SK-N-DZ (cell line): ENCODE results near the gene OR13C2. TPM values are rescaled to one million over a fixed set of nuclear protein-coding genes. Genes with fewer than 3 reads are reported as not detected.
"Not testable (repeated sequence)": the region's sequence is repeated elsewhere in the genome, so short reads cannot be mapped to it uniquely, and the experiment has no call there.

Experiments
- DNase-seq: peaks from one replicate; pipeline ENCODE4 v3.0.0-alpha.2; 2015; ENCODE audit warnings: low spot score
- polyA plus RNA-seq, 2 experiments: library from polyadenylated mRNA; depleted of rRNA; stranded (reverse); fragments of >200 nt; gene quantifications; 2 replicates each; pipeline ENCODE4 v1.2.3, GENCODE V29; 2014

OR13C2 gene, protein sequence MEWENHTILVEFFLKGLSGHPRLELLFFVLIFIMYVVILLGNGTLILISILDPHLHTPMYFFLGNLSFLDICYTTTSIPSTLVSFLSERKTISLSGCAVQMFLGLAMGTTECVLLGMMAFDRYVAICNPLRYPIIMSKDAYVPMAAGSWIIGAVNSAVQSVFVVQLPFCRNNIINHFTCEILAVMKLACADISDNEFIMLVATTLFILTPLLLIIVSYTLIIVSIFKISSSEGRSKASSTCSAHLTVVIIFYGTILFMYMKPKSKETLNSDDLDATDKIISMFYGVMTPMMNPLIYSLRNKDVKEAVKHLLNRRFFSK
- not detected in 2 replicates for polyA plus RNA-seq (2014; cell fraction: cytosol; rRNA removed)
- polyA plus RNA-seq (2014; cell fraction: nucleus; rRNA removed), result not detected in 2 replicates

DNA sequence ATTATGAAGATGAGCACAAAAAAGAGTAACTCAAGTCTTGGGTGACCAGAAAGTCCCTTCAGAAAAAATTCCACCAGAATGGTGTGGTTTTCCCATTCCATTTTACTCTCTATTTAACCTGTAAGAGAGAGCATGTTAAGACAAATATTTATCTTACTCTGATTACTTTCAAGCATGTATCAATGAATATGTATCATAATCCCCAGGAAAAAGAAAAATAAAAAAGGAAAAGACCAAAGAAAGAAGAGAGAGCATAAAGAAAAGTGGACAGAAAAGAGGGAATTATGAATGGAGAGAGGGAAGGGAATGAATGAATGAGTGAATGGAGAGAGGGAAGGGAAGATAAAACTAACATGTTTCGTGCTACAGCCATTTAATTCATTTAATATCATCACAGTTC, at the start of gene OR13C2:
TSS of gene OR13C2 (minus strand) at position 101 of the 400 bp plus-strand sequence. CDS start at position 101, 0 bp downstream.
- DNase-seq, result not testable (repeated sequence)

DNA sequence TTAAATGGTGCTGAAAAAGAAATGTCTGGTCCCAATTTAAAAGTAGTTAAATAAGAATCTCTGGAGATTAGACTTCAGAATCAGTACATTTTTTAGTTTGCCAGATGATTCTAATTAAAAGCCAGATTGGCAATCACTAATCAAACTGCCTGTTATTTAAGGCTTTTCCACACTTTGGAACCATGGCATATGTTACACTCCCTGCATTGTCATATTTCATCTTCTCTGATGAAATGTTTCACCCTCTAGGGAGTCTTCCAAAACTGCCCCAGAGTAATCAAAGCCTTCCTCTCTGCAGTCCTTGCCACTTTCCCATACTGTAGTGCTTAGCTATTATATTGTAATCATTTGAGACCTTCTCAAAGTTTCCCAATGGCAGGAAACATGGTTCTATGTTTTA, 30.0 kb upstream of the OR13C2 start:
- DNase-seq, result no peak

DNA sequence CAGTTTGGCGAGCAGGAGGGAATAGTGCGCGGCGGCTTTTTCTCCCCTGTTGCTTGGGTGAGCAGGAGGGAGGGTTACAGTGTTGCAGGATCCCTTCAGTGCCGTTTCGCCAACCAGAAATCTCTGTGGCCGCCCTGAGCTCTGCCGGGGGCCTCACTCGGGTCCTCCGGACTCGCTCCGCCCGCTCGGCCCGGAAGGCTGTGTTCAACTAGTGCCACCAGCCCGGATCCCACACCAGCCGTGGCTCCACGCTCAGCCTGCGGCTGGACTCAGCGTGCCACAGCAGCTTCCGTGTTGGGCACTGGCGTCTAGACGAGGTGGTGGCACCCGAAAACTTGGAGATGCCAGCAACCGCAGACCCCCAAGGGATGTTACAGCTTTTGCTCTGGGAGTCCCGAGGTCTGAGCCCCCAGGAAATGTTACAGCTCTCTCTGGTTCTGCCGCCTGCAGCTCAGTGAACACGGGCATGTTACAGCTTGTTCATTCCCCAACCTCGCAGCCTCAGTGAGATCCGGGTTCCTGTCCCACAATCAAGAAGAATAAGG, 28.6 kb upstream of the OR13C2 start:
- DNase-seq, result no peak

DNA sequence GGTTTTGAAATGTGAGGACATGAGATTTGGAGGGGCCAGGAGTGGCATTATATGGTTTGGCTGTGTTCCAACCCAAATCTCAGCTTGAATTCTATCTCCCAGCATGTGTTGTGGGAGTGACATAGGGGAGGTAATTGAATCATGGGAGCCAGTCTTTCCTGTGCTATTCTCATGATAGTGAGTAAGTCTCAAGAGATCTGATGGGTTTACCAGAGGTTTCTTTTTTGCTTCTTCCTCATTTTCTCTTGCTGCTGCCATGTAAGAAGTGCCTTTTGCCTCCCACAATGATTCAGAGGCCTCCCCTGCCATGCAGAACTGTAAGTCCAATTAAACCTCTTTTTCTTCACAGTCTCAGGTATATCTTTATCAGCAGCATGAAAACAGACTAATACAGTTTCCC, 20.5 kb upstream of the OR13C2 start:
- not testable (repeated sequence) for DNase-seq

DNA sequence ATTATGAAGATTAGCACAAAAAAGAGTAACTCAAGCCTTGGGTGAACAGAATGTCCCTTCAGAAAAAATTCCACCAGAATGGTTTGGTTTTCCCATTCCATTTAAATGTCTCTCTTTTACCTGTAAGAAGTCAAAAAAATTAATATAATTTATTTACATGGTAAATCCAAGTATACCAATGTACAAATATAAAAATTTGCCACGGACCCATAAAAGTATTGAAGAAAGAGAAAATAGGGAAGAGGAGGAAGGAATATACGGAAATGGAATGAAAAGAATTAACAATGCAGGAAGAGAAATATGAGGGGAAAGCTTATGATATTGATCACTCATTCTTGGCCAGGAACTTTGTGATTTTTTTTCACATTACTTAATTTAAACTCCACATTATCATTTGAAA, 12.7 kb upstream of the OR13C2 start, which contains the start of gene OR13C9:
TSS of gene OR13C9 (minus strand) at position 101 of the 400 bp plus-strand sequence. CDS start at position 101, 0 bp downstream.
- no peak for DNase-seq

DNA sequence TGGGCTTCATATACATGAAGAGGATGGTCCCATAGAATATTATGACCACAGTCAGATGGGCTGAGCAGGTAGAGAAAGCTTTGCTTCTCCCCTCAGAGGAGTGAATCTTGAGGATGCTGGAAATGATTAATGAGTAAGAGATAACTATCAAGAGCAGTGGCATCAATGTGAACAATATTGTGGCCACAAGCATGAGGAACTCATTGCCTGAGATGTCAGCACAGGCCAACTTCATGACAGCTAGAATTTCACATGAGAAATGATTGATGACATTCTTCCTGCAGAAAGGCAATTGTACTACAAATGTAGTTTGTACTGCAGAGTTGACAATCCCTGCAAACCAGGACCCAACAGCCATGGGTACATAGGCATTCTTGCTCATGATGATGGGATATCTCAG, 12.0 kb upstream of the OR13C2 start:
- no peak for DNase-seq

DNA sequence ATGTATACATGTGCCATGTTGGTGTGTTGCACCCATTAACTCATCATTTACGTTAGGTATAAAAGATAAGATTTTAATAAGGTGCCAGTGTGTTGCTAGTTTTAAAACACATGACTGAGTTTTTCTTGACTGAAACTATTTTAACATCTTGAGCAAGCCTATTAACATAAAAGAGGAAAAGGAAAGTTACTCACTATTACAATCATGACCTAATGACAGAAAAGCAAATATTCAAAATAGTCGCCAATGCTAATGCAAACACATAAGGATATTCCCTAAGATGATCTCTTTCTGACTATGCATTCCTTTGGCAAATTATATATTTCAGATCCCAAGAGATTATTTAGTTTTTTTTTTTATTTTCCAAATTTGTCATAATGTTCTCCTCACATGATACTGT, 5.8 kb upstream of the OR13C2 start:
- DNase-seq, result no peak

DNA sequence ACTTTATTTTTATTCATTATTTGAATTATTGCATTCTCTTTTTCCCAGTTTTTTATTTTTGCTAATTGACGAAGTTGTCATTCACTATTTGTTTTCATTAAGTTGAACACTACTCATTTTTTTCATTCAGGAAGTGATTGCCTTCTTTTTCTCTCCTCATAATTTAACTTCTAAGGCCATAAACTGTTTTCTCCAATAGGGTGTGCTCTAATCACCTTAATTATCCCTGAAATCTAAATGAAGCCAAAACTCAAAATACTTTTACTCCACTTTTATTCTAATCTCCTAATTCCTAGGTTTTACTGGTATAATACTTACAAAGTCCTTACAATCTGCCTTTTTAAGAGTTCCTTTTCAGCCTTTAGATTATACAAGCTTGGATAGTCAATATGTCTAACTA, 2.9 kb upstream of the OR13C2 start:
- DNase-seq, result no peak

DNA sequence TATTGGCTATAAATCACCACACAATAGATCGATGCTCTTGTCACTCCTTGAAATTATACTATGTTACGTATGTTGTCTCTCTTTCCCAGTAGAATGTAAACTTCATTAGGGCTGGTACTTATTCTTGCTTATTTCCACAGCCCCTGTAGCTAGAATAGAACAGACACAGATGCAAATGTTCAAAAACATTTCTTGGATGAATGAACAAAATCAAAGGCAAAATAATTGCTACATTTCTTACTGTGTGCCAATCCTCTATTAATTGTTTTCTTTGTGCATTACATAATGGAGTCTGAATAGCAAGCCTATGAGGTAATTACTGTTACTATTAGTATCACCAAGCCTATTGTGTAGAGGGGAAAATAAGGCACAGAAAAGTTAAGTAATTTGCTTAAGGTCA, 725 bp upstream of the OR13C2 start:
- no peak for DNase-seq

DNA sequence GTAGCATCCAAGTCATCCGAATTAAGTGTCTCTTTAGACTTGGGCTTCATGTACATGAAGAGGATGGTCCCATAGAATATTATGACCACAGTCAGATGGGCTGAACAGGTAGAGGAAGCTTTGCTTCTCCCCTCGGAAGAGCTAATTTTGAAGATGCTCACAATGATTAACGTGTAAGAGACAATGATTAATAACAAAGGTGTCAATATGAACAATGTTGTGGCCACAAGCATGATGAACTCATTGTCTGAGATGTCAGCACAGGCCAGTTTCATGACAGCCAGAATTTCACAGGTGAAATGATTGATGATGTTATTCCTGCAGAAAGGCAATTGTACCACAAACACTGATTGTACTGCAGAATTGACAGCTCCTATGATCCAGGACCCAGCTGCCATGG, 626 bp downstream of the OR13C2 start:
- no peak for DNase-seq

DNA sequence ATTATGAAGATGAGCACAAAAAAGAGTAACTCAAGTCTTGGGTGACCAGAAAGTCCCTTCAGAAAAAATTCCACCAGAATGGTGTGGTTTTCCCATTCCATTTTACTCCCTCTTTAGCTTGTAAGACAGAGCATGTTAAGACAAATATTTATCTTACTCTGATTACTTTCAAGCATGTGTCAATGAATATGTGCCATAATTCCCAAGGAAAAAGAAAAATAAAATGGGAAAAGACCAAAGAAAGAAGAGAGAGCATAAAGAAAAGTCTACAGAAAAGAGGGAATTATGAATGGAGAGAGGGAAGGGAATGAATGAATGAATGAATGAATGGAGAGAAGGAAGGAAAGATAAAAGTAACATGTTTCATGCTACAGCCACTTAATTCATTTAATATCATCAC, 6.1 kb downstream of the OR13C2 start, which contains the start of gene OR13C5:
TSS of gene OR13C5 (minus strand) at position 101 of the 400 bp plus-strand sequence. CDS start at position 101, 0 bp downstream.
- not testable (repeated sequence) for DNase-seq

DNA sequence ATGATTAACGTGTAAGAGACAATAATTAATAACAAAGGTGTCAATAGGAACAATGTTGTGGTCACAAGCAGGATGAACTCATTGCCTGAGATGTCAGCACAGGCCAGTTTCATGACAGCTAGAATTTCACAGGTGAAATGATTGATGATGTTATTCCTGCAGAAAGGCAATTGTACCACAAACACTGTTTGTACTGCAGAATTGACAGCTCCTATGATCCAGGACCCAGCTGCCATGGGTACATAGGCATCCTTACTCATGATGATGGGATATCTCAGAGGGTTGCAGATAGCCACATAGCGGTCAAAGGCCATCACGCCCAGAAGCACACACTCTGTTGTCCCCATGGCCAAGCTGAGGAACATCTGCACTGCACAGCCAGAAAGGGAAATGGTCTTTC, 6.7 kb downstream of the OR13C2 start:
- DNase-seq, result not testable (repeated sequence)

DNA sequence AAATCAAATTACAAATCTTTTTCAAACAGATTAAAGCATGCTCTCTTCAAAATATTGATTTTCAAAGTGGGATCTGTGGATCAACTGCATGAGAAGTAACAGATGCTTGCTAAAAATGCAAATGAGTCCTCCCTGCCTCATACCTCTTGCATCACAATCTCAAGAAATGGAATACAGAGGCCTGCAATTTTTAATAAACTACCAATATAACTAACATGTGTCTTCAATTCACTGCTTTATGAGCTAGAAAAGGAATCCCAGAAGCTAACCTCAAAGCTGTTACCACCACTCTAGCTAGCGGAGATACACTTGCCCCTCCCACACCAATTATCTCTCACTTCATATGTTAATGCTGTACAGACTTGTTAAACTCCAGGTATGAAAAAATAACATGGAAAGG, 15.8 kb downstream of the OR13C2 start:
- DNase-seq, result no peak

DNA sequence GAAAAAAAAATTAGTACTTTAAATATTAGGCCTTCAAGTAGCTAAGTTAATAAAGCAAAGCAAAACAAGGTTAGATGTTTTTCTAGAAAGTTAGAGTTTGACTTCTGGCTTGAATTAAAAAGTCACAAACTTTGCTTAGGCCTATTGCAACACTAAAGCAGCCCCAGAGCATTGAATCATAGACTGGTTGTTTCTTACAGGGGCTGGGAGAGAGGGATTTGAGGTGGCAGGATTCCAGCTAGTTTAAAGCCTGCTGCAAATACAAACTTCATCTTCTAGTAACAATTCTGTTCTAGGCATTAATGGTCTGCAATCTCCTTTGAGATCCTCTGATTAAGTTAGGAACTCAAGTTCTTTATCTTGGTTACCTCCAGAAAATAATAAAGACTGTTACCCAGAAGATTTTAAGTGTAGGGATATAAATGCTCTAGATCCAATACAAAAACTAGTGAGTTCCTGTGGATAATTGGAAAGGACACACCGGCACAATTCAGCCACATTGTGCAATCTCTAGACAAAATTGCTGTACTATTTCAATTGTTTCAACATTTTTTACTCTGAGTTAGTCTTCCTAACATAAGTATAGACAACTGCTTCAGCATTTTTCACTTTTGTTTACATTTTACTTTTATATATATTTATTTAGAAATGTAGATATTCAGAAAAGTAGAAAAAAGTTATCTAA, 18.8 kb downstream of the OR13C2 start:
- no peak for DNase-seq

DNA sequence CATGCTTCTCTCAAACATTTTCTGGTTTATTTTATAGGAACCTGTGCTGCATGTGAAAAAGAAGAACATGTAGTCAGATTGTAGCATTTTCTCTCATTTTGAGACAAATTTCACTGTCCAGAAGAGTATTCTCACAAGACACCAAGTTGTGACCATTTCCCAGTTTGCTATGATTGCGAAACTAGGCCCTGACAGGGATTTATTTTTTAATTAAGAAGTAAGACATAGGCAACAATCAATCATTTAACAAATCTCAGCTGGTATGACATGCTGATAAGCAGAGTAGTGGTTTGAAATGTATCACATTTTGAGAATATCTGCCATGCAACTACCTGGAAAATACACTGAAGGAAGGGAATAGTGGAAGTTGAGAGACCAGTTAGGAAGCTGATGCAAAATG, 24.9 kb downstream of the OR13C2 start:
- DNase-seq, result no peak

DNA sequence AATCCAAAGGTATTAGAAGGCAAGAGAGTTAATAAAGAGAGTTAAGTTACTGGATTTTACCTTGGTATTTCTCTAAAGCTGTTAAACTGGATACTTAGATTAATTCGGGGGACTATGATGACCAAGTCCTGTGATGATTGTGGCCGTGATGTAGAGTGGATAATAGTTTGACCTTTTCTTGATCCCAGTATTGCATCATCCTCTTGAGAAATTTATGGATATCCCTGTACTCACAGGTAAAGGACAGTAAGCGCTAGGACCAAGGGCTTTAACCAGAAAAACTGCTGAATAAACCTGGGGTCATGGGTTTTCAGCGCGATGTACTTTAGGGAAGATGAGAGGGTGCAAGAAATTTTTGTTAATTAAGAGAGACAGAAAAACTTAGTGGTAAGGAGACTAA, 28.2 kb downstream of the OR13C2 start:
- no peak for DNase-seq

DNA sequence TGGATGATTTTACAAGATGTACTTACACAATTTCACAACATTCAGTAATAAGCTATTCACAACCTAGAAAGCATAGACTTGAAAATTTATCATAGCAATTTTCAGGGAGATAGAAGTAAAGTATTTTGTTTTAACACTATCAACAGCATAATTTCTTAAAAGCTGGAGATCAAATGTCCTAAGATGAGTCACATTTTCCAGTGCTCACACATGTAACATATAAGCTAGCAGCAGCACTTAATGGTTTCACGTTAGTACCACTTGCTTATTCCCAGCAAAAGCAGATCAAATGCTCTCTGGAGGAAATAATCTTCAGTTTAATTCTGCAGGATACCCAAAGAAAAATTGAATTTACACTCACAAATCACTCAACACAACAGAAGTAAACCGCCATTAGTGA, 30.0 kb downstream of the OR13C2 start:
- no peak for DNase-seq

DNA sequence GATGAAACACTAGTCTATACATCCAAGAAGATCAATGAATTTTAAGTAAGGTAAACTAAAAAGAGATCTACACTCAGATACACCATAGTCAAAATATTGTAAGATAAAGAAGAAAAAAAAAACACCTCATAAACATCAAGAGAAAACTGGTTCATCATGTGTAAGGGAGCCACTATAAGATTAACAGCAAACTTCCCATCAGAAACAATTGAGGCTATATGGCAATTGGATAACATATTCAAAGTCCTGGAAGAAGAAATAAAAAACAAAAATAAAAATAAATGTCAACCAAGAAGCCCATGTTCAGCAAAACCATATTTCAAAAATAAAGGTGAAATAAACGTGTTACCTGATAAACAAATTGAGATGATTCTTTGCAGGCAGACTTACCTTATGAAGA, 32.8 kb downstream of the OR13C2 start:
- no peak for DNase-seq

DNA sequence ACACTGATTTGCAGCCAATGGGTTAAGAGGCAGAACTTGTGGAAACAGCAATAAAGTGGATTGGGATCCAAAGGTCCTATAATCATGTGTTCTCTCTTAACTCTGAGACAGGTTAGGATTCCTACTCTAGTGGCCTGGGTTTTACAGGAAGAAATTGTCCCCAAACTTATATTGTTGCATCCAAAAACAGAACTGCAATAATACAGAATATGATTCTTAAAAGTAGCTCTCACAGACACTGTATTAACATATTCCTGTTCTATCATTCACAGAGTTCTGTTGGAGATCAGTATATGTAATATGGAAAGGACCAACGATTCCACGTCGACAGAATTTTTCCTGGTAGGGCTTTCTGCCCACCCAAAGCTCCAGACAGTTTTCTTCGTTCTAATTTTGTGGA, 36.6 kb downstream of the OR13C2 start, which contains the start of gene OR13C8:
TSS of gene OR13C8 (plus strand) at position 301 of the 400 bp plus-strand sequence. CDS start at position 301, 0 bp downstream.
- DNase-seq, result no peak

DNA sequence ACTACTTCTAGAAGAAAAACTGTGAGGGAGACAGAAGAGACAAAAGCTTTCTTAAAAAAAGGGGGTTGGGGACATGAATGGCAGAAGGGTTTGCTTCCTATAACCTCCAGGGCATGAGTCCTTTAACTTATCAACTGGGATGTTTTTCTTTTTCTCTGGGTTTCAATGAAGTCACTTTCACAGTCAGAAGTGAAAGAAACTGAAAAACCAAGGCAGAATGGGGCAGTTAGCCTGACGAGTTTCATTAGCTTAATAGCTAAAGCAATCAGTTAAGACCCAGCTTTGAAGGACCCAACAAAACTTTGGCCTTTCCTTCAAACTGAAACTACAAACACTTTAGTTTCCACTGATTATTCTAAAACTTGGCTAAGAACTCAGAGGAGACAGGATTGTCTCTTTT, 41.1 kb downstream of the OR13C2 start:
- DNase-seq, result no peak

DNA sequence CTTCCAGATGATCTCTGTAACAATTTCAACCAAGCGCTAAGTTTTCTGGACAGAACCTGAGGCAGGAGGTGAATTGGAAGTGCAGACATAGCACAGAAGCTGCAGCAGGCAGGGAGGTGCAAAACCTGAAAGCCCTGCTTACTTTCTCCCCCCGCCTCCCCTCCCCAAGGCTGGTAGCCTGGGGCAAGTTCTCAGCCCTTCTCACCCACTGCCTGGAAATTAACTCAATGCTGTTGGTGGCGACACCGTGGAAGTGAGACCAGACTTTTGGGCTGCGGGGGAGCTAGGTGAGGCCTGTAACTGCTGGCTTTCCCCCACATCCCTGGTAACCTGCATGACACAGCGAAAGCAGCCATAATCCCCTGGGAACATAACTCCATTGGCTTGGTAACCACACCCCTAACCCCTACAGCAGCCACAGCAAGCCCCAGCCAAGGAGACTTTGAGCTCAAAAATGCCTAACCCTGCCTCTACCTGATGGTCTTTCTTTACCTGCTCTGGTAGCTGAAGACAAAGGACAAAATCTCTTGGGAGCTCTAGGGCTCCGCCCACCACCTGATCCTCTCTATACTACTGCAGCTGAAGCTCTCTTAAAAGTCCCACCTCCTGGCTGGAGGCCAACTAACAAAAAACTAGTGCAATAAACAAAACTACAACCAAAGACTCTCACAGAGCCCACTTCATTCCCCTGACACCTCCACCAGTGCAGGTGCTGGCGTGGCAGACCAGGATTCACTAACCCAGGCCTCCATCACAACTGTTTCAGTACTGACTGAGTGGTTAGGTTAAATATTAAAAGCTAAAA, 48.4 kb downstream of the OR13C2 start:
- DNase-seq, result no peak

DNA sequence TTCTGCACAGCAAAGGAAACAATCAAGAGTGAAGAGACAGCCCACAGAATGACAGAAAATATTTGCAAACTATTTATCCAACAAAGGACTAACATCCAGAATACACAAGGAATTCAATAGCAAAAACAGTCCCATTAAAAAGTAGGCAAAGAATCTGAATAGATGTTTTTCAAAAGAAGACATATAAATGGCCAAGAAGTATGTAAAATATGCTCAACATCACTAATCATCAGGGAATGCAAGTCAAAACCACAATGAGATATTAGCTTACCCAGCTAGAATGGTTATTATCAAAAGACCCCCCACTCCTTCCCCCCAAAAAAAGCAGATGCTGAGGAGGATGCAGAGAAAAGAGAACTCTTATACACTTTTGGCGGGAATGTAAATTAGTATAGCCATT, 49.9 kb downstream of the OR13C2 start:
- DNase-seq, result no peak
